HEK293 (cell line): Measurements from ENCODE around the gene ZFPL1.
A peak's percentile ranks its signal among the peaks of the same experiment; 100 is the strongest.

ENCODE experiments used
- BCL11A ChIP-seq: fragments of 450-650 bp; formaldehyde crosslinking; IDR thresholded peaks from 2 replicates; pipeline ENCODE4 v1.5.1; 2016; ENCODE audit warnings: low read depth, missing biosample characterization, missing genetic modification characterization
- BCL11B ChIP-seq: fragments of 450-650 bp; formaldehyde crosslinking; IDR thresholded peaks from 2 replicates; pipeline ENCODE4 v1.5.1; 2016; ENCODE audit warnings: low read depth, missing biosample characterization, missing genetic modification characterization
- BCL6B ChIP-seq: fragments of 450-650 bp; formaldehyde crosslinking; IDR thresholded peaks from 2 replicates; pipeline ENCODE4 v1.5.1; 2017; ENCODE audit warnings: missing biosample characterization, missing genetic modification characterization
- GLIS2 ChIP-seq: fragments of 450-650 bp; formaldehyde crosslinking; IDR thresholded peaks from 2 replicates; pipeline ENCODE4 v1.5.1; 2016; ENCODE audit warnings: missing biosample characterization, missing genetic modification characterization
- HOXD13 ChIP-seq: sonication (generic); formaldehyde crosslinking; IDR thresholded peaks from 2 replicates; pipeline ENCODE4 v1.8.0; 2022; ENCODE audit warnings: missing genetic modification reagents, borderline replicate concordance
- IKZF3 ChIP-seq: fragments of 450-650 bp; IDR thresholded peaks from 2 replicates; pipeline ENCODE4 v1.5.0; 2018; ENCODE audit warnings: missing biosample characterization, mild to moderate bottlenecking, missing genetic modification characterization, moderate library complexity
- REPIN1 ChIP-seq: fragments of 450-650 bp; formaldehyde crosslinking; IDR thresholded peaks from 2 replicates; pipeline ENCODE4 v1.5.1; 2017; ENCODE audit warnings: missing biosample characterization, missing genetic modification characterization, low read depth
- SALL2 ChIP-seq: fragments of 450-650 bp; formaldehyde crosslinking; IDR thresholded peaks from 2 replicates; pipeline ENCODE4 v1.5.0; 2017; ENCODE audit warnings: missing biosample characterization, mild to moderate bottlenecking, missing genetic modification characterization, borderline replicate concordance
- SCRT2 ChIP-seq: fragments of 450-650 bp; formaldehyde crosslinking; IDR thresholded peaks from 2 replicates; pipeline ENCODE4 v1.5.1; 2016; ENCODE audit warnings: missing biosample characterization, missing genetic modification characterization
- SP2 ChIP-seq: fragments of 450-650 bp; formaldehyde crosslinking; IDR thresholded peaks from 2 replicates; pipeline ENCODE4 v1.5.1; 2016; ENCODE audit warnings: missing biosample characterization, missing genetic modification characterization
- TCF7L2 ChIP-seq: IDR thresholded peaks from 2 replicates; pipeline ENCODE4 v1.6.1; 2011; ENCODE audit warnings: low read depth, mild to moderate bottlenecking, inconsistent platforms, low read length, moderate library complexity, borderline replicate concordance
- ZFP69B ChIP-seq: fragments of 450-650 bp; formaldehyde crosslinking; IDR thresholded peaks from 2 replicates; pipeline ENCODE4 v1.5.1; 2016; ENCODE audit warnings: missing biosample characterization, missing genetic modification characterization
- ZIC2 ChIP-seq: fragments of 450-650 bp; formaldehyde crosslinking; IDR thresholded peaks from 2 replicates; pipeline ENCODE4 v1.5.1; 2016; ENCODE audit warnings: missing biosample characterization, missing genetic modification characterization
- ZNF10 ChIP-seq: fragments of 450-650 bp; formaldehyde crosslinking; IDR thresholded peaks from 2 replicates; pipeline ENCODE4 v1.5.1; 2017; ENCODE audit warnings: missing biosample characterization, missing genetic modification characterization
- ZNF114 ChIP-seq: fragments of 450-650 bp; formaldehyde crosslinking; IDR thresholded peaks from 2 replicates; pipeline ENCODE4 v1.5.0; 2017; ENCODE audit warnings: missing biosample characterization, missing genetic modification characterization
- ZNF121 ChIP-seq: fragments of 450-650 bp; formaldehyde crosslinking; IDR thresholded peaks from 2 replicates; pipeline ENCODE4 v1.5.1; 2016; ENCODE audit warnings: missing biosample characterization, missing genetic modification characterization
- ZNF140 ChIP-seq: fragments of 450-650 bp; formaldehyde crosslinking; IDR thresholded peaks from 2 replicates; pipeline ENCODE4 v1.5.1; 2016; ENCODE audit warnings: missing biosample characterization, missing genetic modification characterization
- ZNF155 ChIP-seq: fragments of 450-650 bp; formaldehyde crosslinking; IDR thresholded peaks from 2 replicates; pipeline ENCODE4 v1.5.1; 2016; ENCODE audit warnings: missing biosample characterization, missing genetic modification characterization
- ZNF24 ChIP-seq: fragments of 450-650 bp; formaldehyde crosslinking; IDR thresholded peaks from 2 replicates; pipeline ENCODE4 v1.5.1; 2016; ENCODE audit warnings: missing biosample characterization, missing genetic modification characterization
- ZNF248 ChIP-seq: fragments of 450-650 bp; formaldehyde crosslinking; IDR thresholded peaks from 2 replicates; pipeline ENCODE4 v1.5.1; 2017; ENCODE audit warnings: missing biosample characterization, missing genetic modification characterization
- ZNF354C ChIP-seq: fragments of 450-650 bp; formaldehyde crosslinking; IDR thresholded peaks from 2 replicates; pipeline ENCODE4 v1.5.1; 2016; ENCODE audit warnings: missing biosample characterization, missing genetic modification characterization, low read depth, borderline replicate concordance
- ZNF391 ChIP-seq: fragments of 450-650 bp; formaldehyde crosslinking; IDR thresholded peaks from 2 replicates; pipeline ENCODE4 v1.5.1; 2016; ENCODE audit warnings: low read depth, missing biosample characterization, missing genetic modification characterization, borderline replicate concordance
- ZNF548 ChIP-seq: fragments of 450-650 bp; formaldehyde crosslinking; IDR thresholded peaks from 2 replicates; pipeline ENCODE4 v1.5.1; 2016; ENCODE audit warnings: missing biosample characterization, missing genetic modification characterization
- ZNF571 ChIP-seq: fragments of 450-650 bp; formaldehyde crosslinking; IDR thresholded peaks from 2 replicates; pipeline ENCODE4 v1.5.0; 2017; ENCODE audit warnings: missing biosample characterization, missing genetic modification characterization
- ZNF580 ChIP-seq: fragments of 450-650 bp; formaldehyde crosslinking; IDR thresholded peaks from 2 replicates; pipeline ENCODE4 v1.5.1; 2016; ENCODE audit warnings: missing biosample characterization, missing genetic modification characterization
- ZNF600 ChIP-seq: fragments of 450-650 bp; formaldehyde crosslinking; IDR thresholded peaks from 2 replicates; pipeline ENCODE4 v1.5.1; 2016; ENCODE audit warnings: missing biosample characterization, missing genetic modification characterization
- ZNF610 ChIP-seq: fragments of 450-650 bp; formaldehyde crosslinking; IDR thresholded peaks from 2 replicates; pipeline ENCODE4 v1.5.1; 2016; ENCODE audit warnings: missing biosample characterization, missing genetic modification characterization, borderline replicate concordance
- ZNF621 ChIP-seq: fragments of 450-650 bp; formaldehyde crosslinking; IDR thresholded peaks from 2 replicates; pipeline ENCODE4 v1.5.1; 2017; ENCODE audit warnings: missing biosample characterization, missing genetic modification characterization
- ZNF623 ChIP-seq: fragments of 450-650 bp; formaldehyde crosslinking; IDR thresholded peaks from 2 replicates; pipeline ENCODE4 v1.5.1; 2016; ENCODE audit warnings: missing biosample characterization, missing genetic modification characterization
- ZNF629 ChIP-seq: fragments of 450-650 bp; formaldehyde crosslinking; IDR thresholded peaks from 2 replicates; pipeline ENCODE4 v1.5.1; 2017; ENCODE audit warnings: missing biosample characterization, missing genetic modification characterization
- ZNF639 ChIP-seq: fragments of 450-650 bp; formaldehyde crosslinking; IDR thresholded peaks from 2 replicates; pipeline ENCODE4 v1.5.1; 2016; ENCODE audit warnings: missing biosample characterization, missing genetic modification characterization
- ZNF654 ChIP-seq: fragments of 450-650 bp; formaldehyde crosslinking; IDR thresholded peaks from 2 replicates; pipeline ENCODE4 v1.5.1; 2016; ENCODE audit warnings: low read depth, missing biosample characterization, missing genetic modification characterization
- ZNF670 ChIP-seq: fragments of 450-650 bp; formaldehyde crosslinking; IDR thresholded peaks from 2 replicates; pipeline ENCODE4 v1.5.1; 2016; ENCODE audit warnings: missing biosample characterization, missing genetic modification characterization, low read depth
- ZNF677 ChIP-seq: fragments of 450-650 bp; IDR thresholded peaks from 2 replicates; pipeline ENCODE4 v1.5.0; 2018; ENCODE audit warnings: missing biosample characterization, mild to moderate bottlenecking, missing genetic modification characterization, moderate library complexity
- ZNF701 ChIP-seq: fragments of 450-650 bp; formaldehyde crosslinking; IDR thresholded peaks from 2 replicates; pipeline ENCODE4 v1.5.1; 2016; ENCODE audit warnings: missing biosample characterization, missing genetic modification characterization
- ZNF776 ChIP-seq: fragments of 450-650 bp; formaldehyde crosslinking; IDR thresholded peaks from 2 replicates; pipeline ENCODE4 v1.5.0; 2017; ENCODE audit warnings: missing biosample characterization, missing genetic modification characterization, borderline replicate concordance
- ZNF777 ChIP-seq: fragments of 450-650 bp; formaldehyde crosslinking; IDR thresholded peaks from 2 replicates; pipeline ENCODE4 v1.5.1; 2017; ENCODE audit warnings: missing biosample characterization, missing genetic modification characterization, borderline replicate concordance
- ZSCAN30 ChIP-seq: fragments of 450-650 bp; IDR thresholded peaks from 2 replicates; pipeline ENCODE4 v1.5.1; 2018; ENCODE audit warnings: missing biosample characterization, mild to moderate bottlenecking, missing genetic modification characterization, moderate library complexity

The ZFPL1 gene

DNA sequence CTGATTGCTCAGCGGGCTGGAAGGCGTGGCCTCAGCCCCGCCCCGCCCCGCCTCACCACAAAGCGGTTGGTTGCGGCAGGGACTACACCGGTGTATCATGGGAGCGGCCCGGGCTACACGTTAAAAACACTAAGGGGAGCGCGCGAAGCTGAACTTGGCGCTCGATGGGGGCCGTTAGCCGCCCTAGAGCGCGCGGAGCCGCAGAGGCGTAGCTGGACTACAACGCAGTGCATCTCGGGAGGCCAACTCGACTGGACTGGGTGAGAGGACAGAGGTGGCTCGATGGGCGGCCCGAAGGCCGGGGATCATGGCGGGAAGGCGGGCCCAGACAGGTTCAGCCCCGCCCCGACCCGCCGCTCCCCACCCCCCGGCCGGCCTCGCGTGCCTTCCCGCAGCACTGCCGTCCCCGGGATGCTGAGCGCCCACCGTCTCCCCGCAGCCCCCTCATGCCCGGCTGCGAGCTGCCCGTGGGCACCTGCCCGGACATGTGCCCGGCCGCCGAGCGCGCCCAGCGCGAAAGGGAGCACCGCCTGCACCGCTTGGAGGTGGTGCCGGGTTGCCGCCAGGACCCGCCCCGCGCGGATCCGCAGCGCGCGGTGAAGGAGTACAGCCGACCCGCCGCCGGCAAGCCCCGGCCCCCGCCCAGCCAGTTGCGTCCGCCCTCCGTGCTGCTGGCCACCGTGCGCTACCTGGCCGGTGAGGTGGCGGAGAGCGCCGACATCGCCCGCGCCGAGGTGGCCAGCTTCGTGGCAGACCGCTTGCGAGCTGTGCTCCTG, 43.0 kb upstream of the ZFPL1 start, which contains the start of gene SAC3D1 (continued):
- TF ChIP-seq ZNF701 (tag by site-specific recombination) (no peak), SALL2 (tag by site-specific recombination) (no peak), ZIC2 (tag by site-specific recombination) (0 out of 2 replicates have a peak, but pooled peaks have one; percentile 20), ZNF629 (tag by site-specific recombination) (peak; percentile 62), ZNF248 (no peak), ZNF600 (tag by site-specific recombination) (0 out of 2 replicates have a peak, but pooled peaks have one; percentile 28), ZNF548 (tag by site-specific recombination) (no peak), SCRT2 (tag by site-specific recombination) (no peak), REPIN1 (no peak), ZNF654 (tag by site-specific recombination) (no peak), BCL11A (tag by site-specific recombination) (no peak), ZFP69B (tag by site-specific recombination) (peak; percentile 37; the same call in 1 of the 2 replicates), ZNF580 (tag by site-specific recombination) (no peak), HOXD13 (CRISPR knock-in tag) (no peak), ZNF155 (tag by site-specific recombination) (no peak), ZSCAN30 (tag by site-specific recombination) (no peak), ZNF670 (tag by site-specific recombination) (no peak), ZNF610 (tag by site-specific recombination) (peak; percentile 58; the same call in 1 of the 2 replicates), TCF7L2 (no peak), ZNF354C (no peak), GLIS2 (tag by site-specific recombination) (peak; percentile 72), ZNF114 (no peak), IKZF3 (tag by site-specific recombination) (0 out of 2 replicates have a peak, but pooled peaks have one; percentile 23), ZNF121 (tag by site-specific recombination) (no peak), ZNF623 (tag by site-specific recombination) (no peak), ZNF621 (tag by site-specific recombination) (no peak), ZNF777 (tag by site-specific recombination) (no peak), SP2 (peak; percentile 80), ZNF24 (tag by site-specific recombination) (no peak), ZNF571 (tag by site-specific recombination) (no peak), ZNF776 (tag by site-specific recombination) (no peak), BCL6B (tag by site-specific recombination) (no peak), ZNF140 (tag by site-specific recombination) (no peak), BCL11B (tag by site-specific recombination) (no peak), ZNF391 (no peak), ZNF677 (tag by site-specific recombination) (no peak), ZNF639 (tag by site-specific recombination) (no peak), ZNF10 (tag by site-specific recombination) (peak; percentile 65; the same call in 1 of the 2 replicates)
